ENCODE measurements around the gene KIF4B.

Gene KIF4B

GRCh38 chr5:155066886-155067595 is 53.5 kb downstream of the KIF4B start:
- no peak for DNase-seq
